GM20000 (cell line): ENCODE measurements around the gene UPF2.
A peak's percentile ranks its signal among the peaks of the same experiment; 100 is the strongest.

Source experiments
- DNase-seq: peaks from one replicate; pipeline ENCODE4 v3.0.0; 2012; ENCODE audit warnings: low spot score
- TF ChIP-seq, protein P1 (sequence below): IDR thresholded peaks from 2 replicates; pipeline ENCODE4 v1.5.1; 2012; ENCODE audit warnings: mild to moderate bottlenecking, control low read depth; ENCODE audit errors: extremely low read depth, missing control alignments

Gene UPF2

DNA sequence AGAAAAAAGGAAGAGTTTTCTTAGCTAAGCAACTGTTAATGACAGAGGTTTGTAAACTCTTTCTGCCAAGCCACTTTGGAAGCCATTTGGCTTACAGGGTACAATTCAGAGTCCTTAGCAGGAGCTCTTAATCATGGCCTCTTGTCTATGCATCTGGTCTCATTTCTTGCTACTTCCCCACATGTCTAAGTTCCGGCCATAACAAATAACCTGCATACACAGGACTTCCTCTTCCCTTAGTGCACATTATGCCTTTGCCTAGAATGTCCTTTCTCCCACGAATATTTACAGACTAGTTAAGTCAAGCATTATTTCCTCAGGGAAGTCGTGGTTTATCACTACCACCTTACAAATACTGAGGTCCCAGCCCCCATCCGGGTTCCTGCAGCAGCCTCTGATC is 8.6 kb upstream of the UPF2 start:
- TF ChIP-seq, protein P1, sequence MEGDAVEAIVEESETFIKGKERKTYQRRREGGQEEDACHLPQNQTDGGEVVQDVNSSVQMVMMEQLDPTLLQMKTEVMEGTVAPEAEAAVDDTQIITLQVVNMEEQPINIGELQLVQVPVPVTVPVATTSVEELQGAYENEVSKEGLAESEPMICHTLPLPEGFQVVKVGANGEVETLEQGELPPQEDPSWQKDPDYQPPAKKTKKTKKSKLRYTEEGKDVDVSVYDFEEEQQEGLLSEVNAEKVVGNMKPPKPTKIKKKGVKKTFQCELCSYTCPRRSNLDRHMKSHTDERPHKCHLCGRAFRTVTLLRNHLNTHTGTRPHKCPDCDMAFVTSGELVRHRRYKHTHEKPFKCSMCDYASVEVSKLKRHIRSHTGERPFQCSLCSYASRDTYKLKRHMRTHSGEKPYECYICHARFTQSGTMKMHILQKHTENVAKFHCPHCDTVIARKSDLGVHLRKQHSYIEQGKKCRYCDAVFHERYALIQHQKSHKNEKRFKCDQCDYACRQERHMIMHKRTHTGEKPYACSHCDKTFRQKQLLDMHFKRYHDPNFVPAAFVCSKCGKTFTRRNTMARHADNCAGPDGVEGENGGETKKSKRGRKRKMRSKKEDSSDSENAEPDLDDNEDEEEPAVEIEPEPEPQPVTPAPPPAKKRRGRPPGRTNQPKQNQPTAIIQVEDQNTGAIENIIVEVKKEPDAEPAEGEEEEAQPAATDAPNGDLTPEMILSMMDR: no peak
- DNase-seq: no peak

DNA sequence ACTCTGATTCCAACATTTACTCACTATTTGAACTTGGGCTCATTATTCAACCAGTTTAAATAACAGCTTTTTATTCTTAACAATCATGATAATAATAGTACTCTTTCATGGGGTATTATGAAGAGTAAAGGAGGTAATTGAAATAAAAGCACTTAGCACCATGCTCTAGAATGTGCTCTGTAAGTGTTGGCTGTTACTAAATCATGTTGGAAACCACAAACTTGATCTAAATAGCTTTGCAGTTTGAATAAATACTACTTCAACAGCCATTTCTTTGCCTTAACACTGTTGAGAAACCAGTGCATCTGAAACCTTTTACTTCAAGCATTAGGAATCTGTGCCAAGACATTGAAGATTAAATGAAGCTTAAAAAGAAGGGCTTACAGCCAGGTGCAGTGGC is 7.9 kb upstream of the UPF2 start:
- TF ChIP-seq, protein P1: no peak

DNA sequence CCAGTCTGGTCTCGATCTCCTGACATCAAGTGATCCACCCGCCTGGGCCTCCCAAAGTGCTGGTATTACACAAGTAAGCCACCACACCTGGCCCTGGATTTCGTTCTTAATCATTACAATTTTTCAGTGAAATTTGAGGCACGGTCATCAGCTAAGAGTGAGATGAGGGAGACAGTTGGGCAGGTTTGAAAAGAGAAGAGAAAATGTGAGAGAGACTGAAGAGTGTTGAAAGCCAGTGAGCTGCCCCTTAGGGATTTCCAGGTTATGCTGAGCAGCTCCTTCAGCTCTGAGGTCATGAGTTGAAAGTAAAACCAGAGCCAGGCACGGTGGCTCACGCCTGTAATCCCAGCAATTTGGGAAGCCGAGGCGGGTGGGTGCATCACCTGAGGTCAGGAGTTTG is 5.9 kb upstream of the UPF2 start:
- peak; percentile 38 for DNase-seq
- TF ChIP-seq, protein P1: no peak

More for the DNA sequence above, 7.9 kb upstream of the UPF2 start:
- DNase-seq: no peak

DNA sequence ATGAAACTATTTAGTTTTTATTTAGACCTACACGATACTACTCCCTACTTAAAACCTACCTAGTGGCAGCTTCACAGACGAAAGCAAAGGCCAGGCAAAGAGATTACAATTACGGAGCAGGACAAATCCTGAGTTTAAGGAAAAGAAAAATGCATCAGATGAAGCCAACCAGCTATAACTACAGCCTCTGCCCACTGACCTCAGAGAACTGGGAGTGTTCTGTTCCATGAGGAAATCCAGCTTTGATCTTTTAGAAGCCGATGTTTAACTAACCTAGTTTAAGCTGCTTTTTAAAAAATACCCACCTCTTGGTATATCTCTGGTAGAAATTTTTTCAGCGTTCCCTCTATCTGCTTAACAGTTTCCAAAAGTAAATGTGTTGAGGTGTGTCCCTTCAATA is 3.0 kb upstream of the UPF2 start:
- TF ChIP-seq, protein P1: no peak
- DNase-seq: no peak

DNA sequence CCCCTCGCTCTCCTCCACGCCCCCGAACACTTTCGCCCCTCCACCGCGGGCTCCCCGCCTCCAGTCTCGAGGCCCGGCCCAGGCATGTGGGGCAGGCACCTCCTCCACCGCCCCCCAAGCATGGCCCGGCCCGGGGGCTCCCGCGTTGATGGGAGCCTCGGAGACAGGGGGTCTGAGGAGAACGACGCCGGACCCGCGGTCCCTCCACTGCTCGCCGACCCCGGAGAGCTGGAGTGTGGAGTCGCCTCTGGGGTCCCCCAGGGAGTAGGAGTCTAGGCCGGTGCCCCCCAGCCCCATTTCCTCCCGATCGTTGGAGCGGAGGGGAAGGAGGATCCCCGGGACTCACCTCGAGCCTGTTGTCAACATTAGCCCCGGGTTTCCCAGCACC is 206 bp downstream of the UPF2 start:
- TF ChIP-seq, protein P1: no peak
- peak; percentile 44 for DNase-seq

DNA sequence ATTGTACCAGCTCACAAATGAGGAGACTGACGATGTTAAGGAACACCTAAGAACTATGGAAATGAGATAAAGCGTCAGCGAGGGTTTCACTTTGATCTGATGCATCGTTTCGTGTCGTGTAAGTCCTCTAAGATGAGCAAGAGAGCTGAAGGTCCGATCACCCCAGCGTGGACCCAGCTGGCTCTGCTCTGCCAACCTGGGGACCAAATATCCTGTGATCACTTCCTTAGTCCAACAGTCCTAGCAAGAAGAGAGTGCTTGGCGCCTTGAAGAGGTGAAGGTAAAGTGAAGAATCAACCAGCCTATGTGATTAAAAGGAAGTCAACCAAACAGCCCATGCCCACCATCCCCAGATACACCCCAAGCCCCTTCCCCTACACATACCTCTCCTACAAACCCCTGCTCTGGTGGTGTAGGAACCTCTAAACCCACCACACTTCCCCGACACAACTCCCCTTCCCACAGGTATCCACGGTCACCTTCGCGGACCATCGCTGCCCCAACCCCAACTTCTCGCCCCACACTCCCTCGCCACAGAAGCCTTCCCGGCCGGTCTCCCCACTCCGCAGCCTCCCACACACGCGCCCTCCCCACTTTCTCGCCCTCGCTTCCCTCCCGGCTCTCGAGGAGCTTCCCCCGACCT is 722 bp downstream of the UPF2 start:
- peak; percentile 26 for DNase-seq
- TF ChIP-seq, protein P1: no peak

DNA sequence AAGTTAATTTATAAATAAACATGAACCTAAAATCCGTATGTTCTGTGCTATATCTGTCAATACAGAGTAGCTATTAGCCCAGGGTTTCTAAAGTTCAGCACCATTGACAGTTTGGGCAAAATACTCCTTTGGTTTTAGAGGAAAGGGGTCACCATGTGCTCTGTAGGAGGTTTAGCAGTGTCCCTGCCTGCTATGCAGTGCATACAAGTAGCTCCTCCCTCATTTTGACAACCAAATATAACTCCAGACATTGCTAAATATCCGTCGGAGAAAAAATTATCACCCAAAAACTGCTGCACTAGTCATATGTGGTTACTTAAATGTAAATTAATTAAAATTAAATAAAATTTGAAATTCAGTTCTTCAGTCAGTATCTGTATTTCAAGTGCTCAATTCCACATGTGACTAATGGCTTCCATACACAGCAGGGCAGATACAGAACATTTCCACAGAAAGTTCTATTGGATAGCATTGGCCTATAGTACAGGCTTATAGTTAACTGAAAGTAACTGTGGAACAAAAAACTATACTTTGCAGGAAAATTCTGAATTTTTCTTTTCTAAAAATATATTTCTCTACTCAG is 6.4 kb downstream of the UPF2 start:
- TF ChIP-seq, protein P1: no peak
- no peak for DNase-seq
